Uterus (tissue), 4 donors: ENCODE results near the gene OLIG1. TPM values are rescaled to one million over a fixed set of nuclear protein-coding genes. Genes with fewer than 3 reads are reported as not detected.
A peak's percentile ranks its signal among the peaks of the same experiment; 100 is the strongest.

Experiments used
- DNase-seq, 2 donors: peaks; one replicate each; pipeline ENCODE4 v3.0.0-alpha.2; 2019 to 2020
- H3K27ac ChIP-seq, 2 donors: fragments of 200-600 bp; sonication (generic); 1 replicate in 1 of 2; 2 replicates in 1 of 2; pipeline ENCODE4 v1.5.1; 2016 to 2018
- H3K27me3 ChIP-seq, 2 donors: fragments of 200-600 bp; sonication (generic); one replicate each; pipeline ENCODE4 v1.5.1; 2018 to 2019; ENCODE audit warnings: control low read depth in 1 of 2
- H3K36me3 ChIP-seq, 2 donors: fragments of 200-600 bp; sonication (generic); one replicate each; pipeline ENCODE4 v1.5.1; 2019; ENCODE audit warnings: control low read depth in 1 of 2
- H3K4me1 ChIP-seq, 2 donors: fragments of 200-600 bp; sonication (generic); one replicate each; pipeline ENCODE4 v1.5.1; 2018 to 2019; ENCODE audit warnings: control low read depth in 1 of 2
- H3K4me3 ChIP-seq, 2 donors: fragments of 200-600 bp; sonication (generic); 1 replicate in 1 of 2; 2 replicates in 1 of 2; pipeline ENCODE4 v1.5.1; 2018 to 2019; ENCODE audit warnings: mild to moderate bottlenecking in 1 of 2
- H3K9me3 ChIP-seq, 2 donors: fragments of 200-600 bp; sonication (generic); one replicate each; pipeline ENCODE4 v1.5.1; 2019; ENCODE audit warnings: control low read depth in 1 of 2
- CTCF ChIP-seq, 4 experiments: fragments of 200-600 bp in 2 of 4; fragments of 450-650 bp in 2 of 4; sonication (generic) in 2 of 4; IDR thresholded peaks; one replicate each; pipeline ENCODE4 v1.5.1; 2016 to 2019; ENCODE audit warnings: antibody characterized with exemption in 4 of 4, mild to moderate bottlenecking in 2 of 4, moderate library complexity in 1 of 4
- POLR2A ChIP-seq, 2 donors: fragments of 450-650 bp; IDR thresholded peaks; one replicate each; pipeline ENCODE4 v1.6.1; 2016; ENCODE audit warnings: antibody characterized with exemption in 2 of 2, mild to moderate bottlenecking in 1 of 2, moderate library complexity in 1 of 2
- intact Hi-C: fragments of 100-400 bp; cut with DNase I; formaldehyde crosslinking; loops from one replicate; pipeline ENCODE4 v1.15.1; 2023; ENCODE audit warnings: low total_unique reads
- total RNA-seq, 4 donors: library from RNA; depleted of rRNA in 3 of 4; stranded (reverse); fragments of >200 nt in 3 of 4; gene quantifications; one replicate each; pipeline versions ENCODE4 v1.1.0 to v1.2.4, GENCODE V29; 2014 to 2023
- donor health status: DM: yes; HTN: yes; CAD: no.

The OLIG1 gene
- total RNA-seq, 4 donors from 2014 or later, result not detected

- H3K9me3 ChIP-seq, result peaks cover 0 to 5% of the 10 kb centered on the region in 2 donors
- H3K27me3 ChIP-seq, result peaks cover 0 to 39% of the 10 kb centered on the region in 2 donors
- no peaks in the 10 kb centered on the region for H3K36me3 ChIP-seq
- intact Hi-C loops, result no loop called here
- TF ChIP-seq CTCF (IDR thresholded peaks at IDR 0.05) (no peak), POLR2A (IDR thresholded peaks at IDR 0.05) (no peak)
- H3K27ac ChIP-seq, result no peak overlapping the region
- H3K4me1 ChIP-seq, result peaks cover 0 to 16% of the 10 kb centered on the region in 2 donors
- no peak for DNase-seq
- peak overlapping the region in 1 of 2 donors; percentile 26 for H3K4me3 ChIP-seq
Observed at GRCh38 chr21:33071770-33072306, 1.9 kb downstream of the OLIG1 start.

- TF ChIP-seq CTCF (IDR thresholded peaks at IDR 0.05) (no peak), POLR2A (IDR thresholded peaks at IDR 0.05) (no peak)
- intact Hi-C loops, result no loop called here
- peaks cover 0 to 16% of the 10 kb centered on the region in 2 donors for H3K4me1 ChIP-seq
- H3K36me3 ChIP-seq, result no peaks in the 10 kb centered on the region
- no peak overlapping the region for H3K4me3 ChIP-seq
- H3K27me3 ChIP-seq, result peaks cover 0 to 35% of the 10 kb centered on the region in 2 donors
- peaks cover 0 to 5% of the 10 kb centered on the region in 2 donors for H3K9me3 ChIP-seq
- no peak for DNase-seq
- H3K27ac ChIP-seq, result no peak overlapping the region
Observed at GRCh38 chr21:33073636-33074035, 3.7 kb downstream of the OLIG1 start.

- Histone ChIP-seq H3K4me3 (no peak overlapping the region), H3K36me3 (no peaks in the 10 kb centered on the region), H3K27ac (no peak overlapping the region), H3K27me3 (peaks cover 0 to 22% of the 10 kb centered on the region in 2 donors), H3K9me3 (no peaks in the 10 kb centered on the region), H3K4me1 (peaks cover 0 to 11% of the 10 kb centered on the region in 2 donors)
- TF ChIP-seq POLR2A (IDR thresholded peaks at IDR 0.05), result no peak
- no peak for TF ChIP-seq CTCF (IDR thresholded peaks at IDR 0.05)
- intact Hi-C loops, result no loop called here
- DNase-seq, result no peak
Observed at GRCh38 chr21:33075128-33075527, 5.2 kb downstream of the OLIG1 start.

- intact Hi-C loops, result no loop called here
- H3K9me3 ChIP-seq, result no peaks in the 10 kb centered on the region
- no peak overlapping the region for H3K27ac ChIP-seq
- no peaks in the 10 kb centered on the region for H3K36me3 ChIP-seq
- no peak for DNase-seq
- peaks cover 0 to 11% of the 10 kb centered on the region in 2 donors for H3K4me1 ChIP-seq
- peaks cover 0 to 22% of the 10 kb centered on the region in 2 donors for H3K27me3 ChIP-seq
- no peak for TF ChIP-seq POLR2A (IDR thresholded peaks at IDR 0.05)
- no peak for TF ChIP-seq CTCF (IDR thresholded peaks at IDR 0.05)
- no peak overlapping the region for H3K4me3 ChIP-seq
Observed at GRCh38 chr21:33075596-33076195, 5.8 kb downstream of the OLIG1 start.

GRCh38 chr21:33076600-33077329 lies 6.8 kb downstream of the OLIG1 start:
- Histone ChIP-seq H3K27me3 (peaks cover 0 to 22% of the 10 kb centered on the region in 2 donors), H3K4me3 (no peak overlapping the region), H3K9me3 (no peaks in the 10 kb centered on the region), H3K27ac (no peak overlapping the region), H3K36me3 (no peaks in the 10 kb centered on the region), H3K4me1 (peaks cover 0 to under 1% of the 10 kb centered on the region in 2 donors)
- DNase-seq, result no peak
- intact Hi-C loops, result no loop called here
- TF ChIP-seq POLR2A (IDR thresholded peaks at IDR 0.05) (no peak), CTCF (IDR thresholded peaks at IDR 0.05) (no peak)
